Calu3 (cell line): ENCODE results near the gene CARD14. TPM values are rescaled to one million over a fixed set of nuclear protein-coding genes. Genes with fewer than 3 reads are reported as not detected.

Source experiments
- BruUV-seq: library from RNA; stranded (reverse); fragments of 400-500 nt; replicated peaks from 2 replicates; lab custom pipeline; 2021; lab: Mats Ljungman, UMichigan
- CTCF ChIA-PET: fragments of 300-600 bp; sonication (Branson Sonifier 250); formaldehyde crosslinking; loops from one replicate; lab custom pipeline; 2022; ENCODE audit warnings: antibody characterized with exemption; lab: Charles Lee
- DNase-seq: peaks from one replicate; pipeline ENCODE4 v3.0.0; 2022
- H3K27ac Mint-ChIP-seq: one replicate; pipeline ENCODE4 v1.8.0; 2022; ENCODE audit warnings: mixed read lengths; ENCODE audit not compliant: unreplicated experiment
- H3K27me3 Mint-ChIP-seq: one replicate; pipeline ENCODE4 v1.8.0; 2022; ENCODE audit warnings: mixed read lengths; ENCODE audit not compliant: unreplicated experiment
- H3K36me3 Mint-ChIP-seq: one replicate; pipeline ENCODE4 v1.8.0; 2022; ENCODE audit warnings: mild to moderate bottlenecking, moderate library complexity, mixed read lengths; ENCODE audit not compliant: insufficient read depth, unreplicated experiment
- H3K4me1 Mint-ChIP-seq: one replicate; pipeline ENCODE4 v1.8.0; 2022; ENCODE audit warnings: mild to moderate bottlenecking, low read depth, mixed read lengths; ENCODE audit not compliant: unreplicated experiment
- H3K4me3 Mint-ChIP-seq: one replicate; pipeline ENCODE4 v1.8.0; 2022; ENCODE audit warnings: mild to moderate bottlenecking, low read depth, moderate library complexity, mixed read lengths; ENCODE audit not compliant: unreplicated experiment
- H3K9me3 Mint-ChIP-seq: one replicate; pipeline ENCODE4 v1.8.0; 2022; ENCODE audit warnings: low read depth, mixed read lengths; ENCODE audit not compliant: unreplicated experiment
- CTCF ChIP-seq: fragments of 200-600 bp; IDR thresholded peaks from one replicate; pipeline ENCODE4 v1.8.0; 2022; ENCODE audit warnings: antibody characterized with exemption; ENCODE audit not compliant: unreplicated experiment
- intact Hi-C: fragments of 100-400 bp; cut with micrococcal nuclease; formaldehyde crosslinking; loops from one replicate; pipeline ENCODE4 v1.10.0; 2022; ENCODE audit not compliant: unreplicated experiment
- total RNA-seq: library from RNA; stranded (reverse); gene quantifications from 2 replicates; pipeline ENCODE4 v1.2.3, GENCODE V29; 2022

Gene CARD14
- total RNA-seq, 1 experiment from 2014 or later, result 7.4 TPM

- Mint-ChIP-seq H3K4me1 (peaks cover 8% of the 10 kb centered on the region), H3K36me3 (peaks cover 20% of the 10 kb centered on the region), H3K9me3 (no peaks in the 10 kb centered on the region), H3K4me3 (no peak overlapping the region), H3K27ac (no peak overlapping the region), H3K27me3 (peaks cover 27% of the 10 kb centered on the region)
- no TSS peak for BruUV-seq
- CTCF ChIA-PET, result no interaction called here
- DNase-seq, result no peak
- TF ChIP-seq CTCF, result no peak
- intact Hi-C loops, result no loop called here
These were observed 40.7 kb upstream of the CARD14 start for GRCh38 chr17:80129006-80129565.

GRCh38 chr17:80130992-80131391 lies 38.8 kb upstream of the CARD14 start:
- intact Hi-C loops, result no loop called here
- no peak overlapping the region for H3K27ac Mint-ChIP-seq
- H3K4me3 Mint-ChIP-seq, result no peak overlapping the region
- peaks cover 35% of the 10 kb centered on the region for H3K36me3 Mint-ChIP-seq
- no peak for TF ChIP-seq CTCF
- CTCF ChIA-PET, result no interaction called here
- BruUV-seq, result no TSS peak
- H3K4me1 Mint-ChIP-seq, result peaks cover 8% of the 10 kb centered on the region
- H3K9me3 Mint-ChIP-seq, result no peaks in the 10 kb centered on the region
- no peak for DNase-seq
- peaks cover 26% of the 10 kb centered on the region for H3K27me3 Mint-ChIP-seq

- Mint-ChIP-seq H3K27ac (peak overlapping the region; percentile 12), H3K36me3 (peaks cover 48% of the 10 kb centered on the region), H3K4me3 (no peak overlapping the region), H3K9me3 (no peaks in the 10 kb centered on the region), H3K4me1 (peaks cover 8% of the 10 kb centered on the region), H3K27me3 (peaks cover 11% of the 10 kb centered on the region)
- intact Hi-C loops, result no loop called here
- TF ChIP-seq CTCF, result no peak
- BruUV-seq, result no TSS peak
- no peak for DNase-seq
- CTCF ChIA-PET, result no interaction called here
These were observed 36.8 kb upstream of the CARD14 start for GRCh38 chr17:80132906-80133625.

GRCh38 chr17:80133626-80133970 lies 36.2 kb upstream of the CARD14 start:
- intact Hi-C loops, result no loop called here
- H3K36me3 Mint-ChIP-seq, result peaks cover 53% of the 10 kb centered on the region
- no peaks in the 10 kb centered on the region for H3K9me3 Mint-ChIP-seq
- H3K27me3 Mint-ChIP-seq, result peaks cover 6% of the 10 kb centered on the region
- no peak for DNase-seq
- CTCF ChIA-PET, result no interaction called here
- H3K27ac Mint-ChIP-seq, result peak overlapping the region; percentile 12
- no peak overlapping the region for H3K4me3 Mint-ChIP-seq
- peaks cover 8% of the 10 kb centered on the region for H3K4me1 Mint-ChIP-seq
- BruUV-seq, result no TSS peak
- TF ChIP-seq CTCF, result no peak
